Type B pancreatic cell (in vitro differentiated cells): ENCODE measurements around the gene IMMP2L. TPM values are rescaled to one million over a fixed set of nuclear protein-coding genes. Genes with fewer than 3 reads are reported as not detected.

ENCODE experiments used
- DNase-seq: peaks from one replicate; pipeline ENCODE4 v3.0.0; 2021; ENCODE audit warnings: mixed read lengths; ENCODE audit not compliant: unreplicated experiment; ENCODE audit errors: extremely low spot score
- H3K27ac Mint-ChIP-seq: 2 replicates; pipeline ENCODE4 v1.8.0; 2021; ENCODE audit warnings: mild to moderate bottlenecking, mixed read lengths
- H3K27me3 Mint-ChIP-seq: 2 replicates; pipeline ENCODE4 v1.8.0; 2021; ENCODE audit warnings: mixed read lengths
- H3K36me3 Mint-ChIP-seq: 2 replicates; pipeline ENCODE4 v1.8.0; 2021; ENCODE audit warnings: mixed read lengths
- H3K4me1 Mint-ChIP-seq: one replicate; pipeline ENCODE4 v1.8.0; 2021; ENCODE audit warnings: mixed read lengths; ENCODE audit not compliant: unreplicated experiment
- H3K4me3 Mint-ChIP-seq: 2 replicates; pipeline ENCODE4 v1.8.0; 2021; ENCODE audit warnings: mild to moderate bottlenecking, mixed read lengths
- H3K9me3 Mint-ChIP-seq: 2 replicates; pipeline ENCODE4 v1.8.0; 2021; ENCODE audit warnings: mixed read lengths
- total RNA-seq: library from RNA; stranded (reverse); gene quantifications from 2 replicates; pipeline ENCODE4 v1.2.1, GENCODE V29; 2021; ENCODE audit warnings: low replicate concordance
- TF ChIP-seq, protein P1 (sequence below): fragments of 200-600 bp; sonication (generic); conservative IDR thresholded peaks from 2 replicates; pipeline ENCODE4 v1.5.0; 2021; ENCODE audit warnings: antibody characterized with exemption, mild to moderate bottlenecking

The IMMP2L gene
- total RNA-seq, 1 donor from 2014 or later: 23.0 TPM

DNA sequence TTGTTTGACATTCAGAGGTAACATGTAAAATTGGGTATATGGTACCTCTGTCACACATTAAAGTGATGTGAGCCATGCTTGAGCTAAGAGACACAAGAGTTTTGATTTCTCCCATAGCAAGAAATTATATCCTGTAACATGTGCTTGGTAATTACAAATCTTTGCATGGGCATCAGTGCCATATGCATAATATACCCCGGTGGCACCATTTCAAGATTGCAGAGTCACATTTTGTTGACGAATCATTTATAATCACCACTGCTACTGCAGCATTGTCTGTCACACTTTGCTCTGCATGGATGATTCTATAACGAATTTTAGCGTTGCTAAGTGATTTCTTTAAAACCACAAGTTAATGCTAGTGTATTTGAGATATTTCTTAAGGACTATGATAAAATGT, 915.0 kb downstream of the IMMP2L start:
- Mint-ChIP-seq H3K9me3 (no peaks in the 10 kb centered on the region), H3K4me1 (no peaks in the 10 kb centered on the region), H3K4me3 (no peak overlapping the region), H3K27ac (no peak overlapping the region), H3K27me3 (no peaks in the 10 kb centered on the region), H3K36me3 (no peaks in the 10 kb centered on the region)
- no peak for DNase-seq
- TF ChIP-seq, protein P1, sequence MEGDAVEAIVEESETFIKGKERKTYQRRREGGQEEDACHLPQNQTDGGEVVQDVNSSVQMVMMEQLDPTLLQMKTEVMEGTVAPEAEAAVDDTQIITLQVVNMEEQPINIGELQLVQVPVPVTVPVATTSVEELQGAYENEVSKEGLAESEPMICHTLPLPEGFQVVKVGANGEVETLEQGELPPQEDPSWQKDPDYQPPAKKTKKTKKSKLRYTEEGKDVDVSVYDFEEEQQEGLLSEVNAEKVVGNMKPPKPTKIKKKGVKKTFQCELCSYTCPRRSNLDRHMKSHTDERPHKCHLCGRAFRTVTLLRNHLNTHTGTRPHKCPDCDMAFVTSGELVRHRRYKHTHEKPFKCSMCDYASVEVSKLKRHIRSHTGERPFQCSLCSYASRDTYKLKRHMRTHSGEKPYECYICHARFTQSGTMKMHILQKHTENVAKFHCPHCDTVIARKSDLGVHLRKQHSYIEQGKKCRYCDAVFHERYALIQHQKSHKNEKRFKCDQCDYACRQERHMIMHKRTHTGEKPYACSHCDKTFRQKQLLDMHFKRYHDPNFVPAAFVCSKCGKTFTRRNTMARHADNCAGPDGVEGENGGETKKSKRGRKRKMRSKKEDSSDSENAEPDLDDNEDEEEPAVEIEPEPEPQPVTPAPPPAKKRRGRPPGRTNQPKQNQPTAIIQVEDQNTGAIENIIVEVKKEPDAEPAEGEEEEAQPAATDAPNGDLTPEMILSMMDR: no peak

DNA sequence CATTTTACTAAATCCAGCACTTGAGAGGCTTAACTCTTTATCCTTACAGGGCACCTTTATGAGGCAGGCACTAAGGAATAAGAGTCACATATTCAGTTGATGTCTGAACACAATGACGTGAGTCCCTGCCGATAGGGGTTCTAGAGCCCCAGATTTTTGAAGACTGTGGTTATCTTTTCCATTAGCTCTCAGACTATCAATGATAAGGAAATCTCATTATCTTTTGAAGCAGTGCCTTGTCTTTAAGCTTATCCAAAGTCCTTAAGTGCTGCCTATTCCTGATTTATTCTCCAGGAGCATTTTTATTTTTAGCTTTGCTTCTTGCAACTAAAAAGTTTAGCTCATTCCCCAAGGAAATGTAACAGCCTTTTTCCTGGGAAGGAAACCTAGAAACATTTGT, 915.5 kb downstream of the IMMP2L start:
- no peak overlapping the region for H3K4me3 Mint-ChIP-seq
- H3K4me1 Mint-ChIP-seq: no peaks in the 10 kb centered on the region

DNA sequence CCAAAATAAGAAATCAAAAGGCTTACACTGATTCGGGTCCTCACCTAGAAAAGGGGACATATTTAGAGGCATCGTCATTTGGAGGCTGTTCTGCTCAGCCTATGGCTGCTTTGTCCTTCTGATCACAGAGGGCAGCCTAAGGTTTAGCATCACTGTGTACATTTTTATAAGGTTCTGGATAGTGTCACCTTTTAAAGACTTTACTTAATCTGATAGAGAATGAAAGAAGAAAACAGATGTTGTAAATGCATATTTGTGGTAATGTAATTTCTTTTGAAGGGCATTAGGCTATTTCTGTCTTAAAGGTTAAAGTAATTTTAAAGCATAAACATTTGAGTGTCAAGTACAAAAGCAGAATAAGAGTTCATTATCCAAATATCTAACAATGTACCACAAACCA, 916.7 kb downstream of the IMMP2L start:
- no peaks in the 10 kb centered on the region for H3K4me1 Mint-ChIP-seq
- no peaks in the 10 kb centered on the region for H3K27me3 Mint-ChIP-seq
- no peak for DNase-seq
- H3K9me3 Mint-ChIP-seq: no peaks in the 10 kb centered on the region
- H3K27ac Mint-ChIP-seq: no peak overlapping the region
- no peak overlapping the region for H3K4me3 Mint-ChIP-seq
- TF ChIP-seq, protein P1: no peak
- H3K36me3 Mint-ChIP-seq: no peaks in the 10 kb centered on the region

More for the DNA sequence above, 915.5 kb downstream of the IMMP2L start:
- TF ChIP-seq, protein P1: no peak
- DNase-seq: no peak
- no peaks in the 10 kb centered on the region for H3K27me3 Mint-ChIP-seq
- H3K9me3 Mint-ChIP-seq: no peaks in the 10 kb centered on the region
- H3K36me3 Mint-ChIP-seq: no peaks in the 10 kb centered on the region
- no peak overlapping the region for H3K27ac Mint-ChIP-seq

DNA sequence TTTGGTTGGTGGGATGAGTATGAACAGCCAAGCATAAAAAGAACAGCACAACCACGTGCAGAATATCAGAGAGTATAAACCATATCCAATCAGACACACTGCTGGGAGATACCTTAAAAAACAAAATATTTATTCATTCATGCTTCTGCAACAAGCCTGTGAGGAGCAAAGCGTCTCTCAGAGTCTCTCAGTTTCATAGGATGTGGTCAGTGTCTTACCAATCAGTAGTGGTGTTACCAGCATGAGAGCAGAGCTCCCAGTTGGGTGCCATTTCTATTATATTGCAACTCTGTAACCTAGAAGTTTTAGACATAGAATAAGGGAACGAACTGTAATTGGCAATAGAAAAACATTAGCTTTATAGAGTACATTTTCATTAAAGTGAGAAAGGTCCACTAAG, 917.2 kb downstream of the IMMP2L start:
- Mint-ChIP-seq H3K4me3 (no peak overlapping the region), H3K27ac (no peak overlapping the region)

DNA sequence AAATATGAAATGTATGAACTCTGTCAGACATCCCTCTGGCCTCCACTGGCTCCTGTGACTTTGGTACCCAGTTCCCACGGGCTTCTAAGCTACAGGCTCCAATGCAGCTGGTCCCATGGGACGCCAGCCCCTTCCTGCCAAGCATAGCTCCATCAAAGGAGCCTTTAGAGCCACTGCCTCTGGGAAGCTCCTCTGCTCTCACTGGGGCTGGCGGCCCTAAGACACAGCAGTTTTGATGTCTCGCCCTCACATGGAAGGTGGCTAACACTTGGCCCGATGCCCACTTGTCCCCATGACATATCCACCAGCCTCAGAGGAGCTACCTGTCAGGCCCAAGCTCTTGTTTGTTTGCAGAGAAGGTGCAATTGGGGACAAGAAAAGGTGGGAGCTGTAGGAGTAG, 925.0 kb downstream of the IMMP2L start:
- no peaks in the 10 kb centered on the region for H3K4me1 Mint-ChIP-seq
- no peak for DNase-seq

More for the DNA sequence above, 917.2 kb downstream of the IMMP2L start:
- TF ChIP-seq, protein P1: no peak
- Mint-ChIP-seq H3K36me3 (no peaks in the 10 kb centered on the region), H3K4me1 (no peaks in the 10 kb centered on the region), H3K27me3 (no peaks in the 10 kb centered on the region), H3K9me3 (no peaks in the 10 kb centered on the region)
- no peak for DNase-seq

More for the DNA sequence above, 925.0 kb downstream of the IMMP2L start:
- no peak overlapping the region for H3K27ac Mint-ChIP-seq
- H3K36me3 Mint-ChIP-seq: no peaks in the 10 kb centered on the region
- TF ChIP-seq, protein P1: no peak
- H3K27me3 Mint-ChIP-seq: no peaks in the 10 kb centered on the region
- no peak overlapping the region for H3K4me3 Mint-ChIP-seq
- H3K9me3 Mint-ChIP-seq: no peaks in the 10 kb centered on the region
